Measurements from ENCODE around the gene GPR155.
A peak's percentile ranks its signal among the peaks of the same experiment; 100 is the strongest.

Gene GPR155

GRCh38 chr2:174486563-174487107 lies at the start of gene GPR155:
Gene GPR155 (minus strand): TSS chr2:174487029. CDS start chr2:174481956, 5,073 bp downstream.
- peak within 1 kb of the TSS; percentile 62 for H3K4me3 ChIP-seq (ENCODE audit: low read depth, low read length)

DNA sequence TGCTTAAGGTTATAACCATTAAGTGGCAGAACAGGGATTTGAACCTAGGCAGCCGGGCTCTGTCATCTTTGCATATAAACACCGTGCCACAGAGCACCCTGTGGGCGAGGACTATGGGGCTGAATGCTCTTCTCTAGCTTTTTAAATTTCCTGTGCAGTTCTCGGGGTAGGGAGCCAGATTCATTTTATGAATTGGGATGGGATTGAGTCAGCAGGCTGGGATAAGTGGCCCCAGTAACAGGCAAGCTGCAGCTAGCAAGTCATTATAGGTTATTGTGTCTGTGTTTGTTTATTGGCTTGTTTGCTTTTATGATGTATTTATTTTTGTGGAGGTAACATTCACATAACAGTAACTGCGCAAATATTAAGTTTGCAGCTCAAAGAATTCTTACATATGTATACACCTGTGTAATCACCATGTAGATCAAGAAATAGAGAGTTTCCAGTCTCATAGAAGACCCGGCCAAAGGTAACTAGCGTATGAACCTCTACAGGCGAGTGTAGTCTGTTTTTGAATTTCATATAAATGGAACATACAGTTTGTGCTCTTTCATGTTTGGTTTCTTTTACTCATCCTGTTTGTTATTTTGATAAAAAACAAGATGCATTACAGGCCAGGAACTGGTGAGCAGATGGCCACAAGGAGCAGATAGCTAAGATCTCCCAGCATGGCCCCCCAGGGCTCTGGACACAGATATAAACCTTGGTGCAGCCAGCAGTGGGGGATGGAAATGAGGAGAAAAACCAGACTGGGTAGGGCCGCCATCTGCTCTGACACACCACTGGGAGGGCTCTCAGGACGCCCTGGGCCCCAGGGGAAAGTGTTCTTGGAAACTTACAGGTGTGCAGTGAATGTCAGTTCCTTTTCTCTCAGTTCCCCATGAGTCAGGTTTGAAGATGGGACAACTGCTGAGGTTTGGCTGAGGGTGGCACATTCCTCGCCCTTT lies 49.2 kb upstream of the GPR155 start:
- no peak overlapping the region for H3K4me3 ChIP-seq (ENCODE audit: low read depth, low read length)

DNA sequence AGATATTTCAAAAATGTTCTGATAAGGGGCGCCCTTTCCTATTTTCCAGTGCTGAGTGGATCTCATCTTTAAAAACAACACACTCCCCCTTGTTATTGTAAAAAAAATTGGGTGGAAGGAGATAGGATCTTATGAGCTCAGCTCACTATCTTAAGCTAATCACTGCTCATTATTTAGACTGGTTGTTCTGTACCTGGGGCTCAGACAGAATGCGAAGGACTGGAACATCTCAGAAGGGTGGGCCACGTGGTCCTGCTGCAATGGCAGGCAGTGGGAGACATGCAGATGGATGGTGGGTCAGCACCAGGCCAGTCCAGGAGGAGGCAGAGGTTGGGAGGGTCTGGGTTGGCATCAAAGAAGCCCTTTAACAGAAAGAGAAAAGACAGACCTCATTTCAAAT lies 48.3 kb upstream of the GPR155 start:
- H3K4me3 ChIP-seq (ENCODE audit: low read depth, low read length): no peak overlapping the region

GRCh38 chr2:174529916-174530315 lies 43.1 kb upstream of the GPR155 start:
- no peak overlapping the region for H3K4me3 ChIP-seq (ENCODE audit: low read depth, low read length)

- H3K4me3 ChIP-seq (ENCODE audit: low read depth, low read length): no peak overlapping the region
Observed at GRCh38 chr2:174527959-174528358, 41.1 kb upstream of the GPR155 start.

DNA sequence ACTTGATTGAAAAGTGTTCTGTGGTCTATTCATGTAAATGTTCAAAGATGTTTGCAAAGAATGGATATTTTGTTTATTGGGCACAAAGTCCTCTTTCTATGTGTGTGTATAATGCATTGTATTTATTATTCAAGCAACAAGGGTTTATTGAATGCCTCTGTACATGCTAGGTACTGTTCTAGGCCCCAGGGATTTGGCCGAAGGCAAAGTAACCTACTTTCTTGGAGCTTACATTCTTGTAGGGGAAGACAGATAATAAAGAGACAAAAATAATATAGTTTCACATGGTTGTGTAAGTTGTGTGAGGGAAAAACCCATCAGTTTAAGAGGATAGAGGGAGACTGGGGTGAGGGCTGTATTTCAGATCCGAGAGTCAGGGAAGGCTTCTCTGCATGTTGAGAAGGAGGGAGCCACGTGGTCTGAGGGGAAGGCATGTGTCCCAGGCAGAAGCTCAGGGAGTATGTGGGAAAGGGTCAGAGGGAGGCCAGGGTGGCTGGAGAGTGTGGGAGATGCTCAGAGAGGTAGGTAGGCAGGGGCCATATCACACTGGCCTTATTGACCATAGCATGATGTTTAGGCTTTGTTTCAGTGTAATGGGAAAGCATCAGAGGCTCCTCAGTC lies 40.4 kb upstream of the GPR155 start:
- no peak overlapping the region for H3K4me3 ChIP-seq (ENCODE audit: low read depth, low read length)

- no peak overlapping the region for H3K4me3 ChIP-seq (ENCODE audit: low read depth, low read length)
Observed at GRCh38 chr2:174524527-174524926, 37.7 kb upstream of the GPR155 start.

GRCh38 chr2:174522553-174522952 lies 35.7 kb upstream of the GPR155 start:
- no peak overlapping the region for H3K4me3 ChIP-seq (ENCODE audit: low read depth, low read length)

- H3K4me3 ChIP-seq (ENCODE audit: low read depth, low read length): no peak overlapping the region
Observed at GRCh38 chr2:174518395-174518794, 31.6 kb upstream of the GPR155 start.

DNA sequence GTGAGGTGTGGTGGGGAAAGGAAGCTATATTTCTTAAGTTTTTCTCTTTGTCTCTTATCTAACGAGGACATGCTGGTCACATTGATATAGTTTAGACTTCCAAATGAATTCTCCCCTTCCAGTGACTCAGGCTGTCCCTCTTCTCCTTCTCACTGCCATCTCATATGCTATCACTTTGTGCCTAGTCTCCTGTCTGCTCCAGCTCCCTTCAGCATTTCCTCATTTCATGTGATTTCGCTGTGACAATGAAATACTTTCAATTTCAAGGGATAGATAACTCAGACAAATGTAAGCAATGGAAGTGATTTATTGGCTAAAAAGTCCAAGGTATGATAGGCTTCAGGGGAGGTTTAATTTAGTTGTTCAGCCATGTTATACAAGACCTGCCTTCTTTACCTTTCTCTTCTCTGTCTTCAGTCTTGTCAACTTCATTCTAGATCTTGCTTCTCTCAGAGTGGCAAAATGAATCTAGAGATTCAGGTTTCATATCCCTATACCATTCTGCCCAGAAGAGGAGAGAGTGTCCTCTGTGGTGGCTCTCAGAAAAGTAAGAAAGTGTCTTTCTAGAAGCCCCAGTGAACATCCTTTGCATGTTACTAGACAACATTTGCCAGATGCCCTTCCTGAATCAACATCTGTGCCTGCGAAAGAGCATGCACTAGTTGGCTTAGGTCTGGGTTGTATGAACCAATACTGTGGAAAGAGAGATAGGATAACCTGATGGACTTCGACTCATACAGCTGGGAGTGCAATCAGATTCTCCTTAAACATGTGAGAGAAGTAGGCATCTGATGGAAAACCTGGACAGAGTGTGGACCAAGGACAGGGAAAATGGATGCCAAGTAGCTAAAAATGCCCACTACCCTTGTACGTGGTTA lies 29.9 kb upstream of the GPR155 start:
- no peak overlapping the region for H3K4me3 ChIP-seq (ENCODE audit: low read depth, low read length)

DNA sequence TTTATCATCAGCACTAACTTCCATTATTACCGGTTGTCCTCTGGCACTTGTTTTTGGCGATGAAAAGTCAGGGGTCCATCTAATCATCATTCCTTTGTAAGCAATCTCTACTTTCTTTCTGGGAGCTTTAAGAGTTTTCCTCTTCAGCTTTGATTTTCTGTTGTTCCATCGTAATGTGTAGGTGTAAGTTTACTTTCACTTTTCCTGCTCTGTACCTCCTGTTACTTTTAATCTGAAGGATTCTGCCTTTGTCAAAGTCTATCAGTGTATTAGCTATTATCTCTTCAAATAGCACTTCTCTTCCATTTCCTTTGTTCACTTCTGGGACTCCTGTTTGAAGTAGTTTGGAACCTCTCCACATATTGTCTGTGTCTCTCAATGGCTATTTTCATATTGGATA lies 25.5 kb upstream of the GPR155 start:
- H3K4me3 ChIP-seq (ENCODE audit: low read depth, low read length): no peak overlapping the region

DNA sequence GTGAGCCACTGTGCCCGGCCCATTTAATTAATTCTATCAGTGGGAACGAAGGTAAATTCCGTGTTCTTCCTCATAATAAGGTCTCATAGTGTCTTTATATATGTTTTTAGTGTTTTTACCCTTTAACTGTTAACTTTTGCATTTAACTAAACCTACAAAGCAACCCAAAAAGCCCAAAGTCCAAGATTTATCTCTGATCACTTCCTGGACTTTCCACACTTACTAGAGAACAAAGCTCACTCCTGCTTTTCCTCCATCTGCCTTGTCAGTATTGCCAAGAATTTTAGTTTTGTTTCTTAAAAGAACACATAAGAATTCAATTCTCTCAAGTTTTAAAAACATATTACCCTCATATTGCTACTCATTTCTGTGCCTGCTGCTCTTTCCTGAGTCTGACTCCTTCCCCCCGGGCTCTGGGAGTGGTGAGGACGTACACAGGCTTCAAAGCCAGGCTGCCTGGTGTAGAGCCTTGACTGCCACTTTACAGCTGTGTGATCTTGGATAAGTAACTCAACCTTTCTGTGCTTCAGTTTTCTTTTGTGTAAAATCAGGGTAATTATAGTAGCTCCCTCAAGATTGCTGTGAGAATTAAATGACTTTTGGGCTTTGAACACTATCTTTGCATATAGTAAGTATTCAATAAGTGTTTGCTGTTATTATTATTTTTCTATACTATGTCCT lies 24.9 kb upstream of the GPR155 start:
- no peak overlapping the region for H3K4me3 ChIP-seq (ENCODE audit: low read depth, low read length)

DNA sequence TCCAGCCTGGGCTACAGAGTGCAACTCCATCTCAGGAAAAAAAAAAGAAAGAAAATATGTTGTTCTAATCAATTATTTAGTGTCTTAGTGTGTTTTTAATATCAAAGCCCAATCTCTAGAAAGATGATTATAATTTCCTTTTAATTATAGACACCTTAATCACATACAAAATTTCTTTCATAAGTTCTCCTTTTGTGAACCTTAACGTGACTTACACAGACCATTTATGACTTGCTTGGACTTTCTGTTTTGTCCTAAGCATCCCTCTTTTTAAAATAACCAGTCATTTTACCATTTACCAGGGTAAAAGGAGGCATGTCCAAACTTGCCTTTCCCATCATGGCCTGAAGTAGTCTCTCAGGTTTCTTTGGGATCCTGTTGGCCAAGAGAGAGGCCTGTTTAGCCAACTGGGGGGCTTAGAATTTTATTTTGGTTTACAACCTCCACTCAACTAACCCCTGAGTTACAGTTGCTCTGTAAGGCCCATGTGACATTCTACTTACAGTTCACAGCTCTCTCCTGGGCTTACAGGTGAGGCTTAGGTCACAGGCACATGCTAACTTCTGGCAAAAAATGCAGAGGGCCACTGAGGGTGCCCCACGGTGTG lies 23.9 kb upstream of the GPR155 start:
- H3K4me3 ChIP-seq (ENCODE audit: low read depth, low read length): no peak overlapping the region

DNA sequence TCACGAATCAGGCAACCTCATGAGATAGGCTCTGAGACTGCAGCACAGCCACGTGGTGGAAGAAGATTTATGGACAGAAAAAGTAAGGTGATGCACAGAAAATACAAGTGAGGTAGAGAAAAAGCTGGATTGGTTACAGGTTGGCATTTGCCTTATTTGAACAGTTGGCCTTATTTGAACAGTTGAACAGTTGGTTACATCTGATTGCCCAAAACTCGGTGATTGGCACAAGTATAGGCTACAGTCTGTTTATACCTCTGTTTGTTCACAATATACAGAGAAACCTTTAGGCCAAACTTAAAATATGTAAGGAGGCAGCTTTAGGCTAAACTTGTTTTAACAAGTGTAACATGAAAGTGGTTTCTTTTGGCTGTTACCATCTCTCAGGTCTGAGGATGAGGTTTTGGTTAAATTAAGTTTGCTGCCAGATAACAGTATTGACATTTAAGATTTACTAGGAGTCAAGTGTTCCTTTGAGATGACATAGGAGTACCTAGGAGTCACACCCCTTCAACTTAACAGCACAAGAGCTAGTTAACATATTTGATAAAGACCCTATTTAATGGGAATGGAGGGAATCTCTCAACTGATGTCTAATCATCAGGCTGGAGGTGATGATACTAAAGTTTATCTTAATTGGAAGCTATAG lies 16.5 kb upstream of the GPR155 start:
- H3K4me3 ChIP-seq (ENCODE audit: low read depth, low read length): no peak overlapping the region

DNA sequence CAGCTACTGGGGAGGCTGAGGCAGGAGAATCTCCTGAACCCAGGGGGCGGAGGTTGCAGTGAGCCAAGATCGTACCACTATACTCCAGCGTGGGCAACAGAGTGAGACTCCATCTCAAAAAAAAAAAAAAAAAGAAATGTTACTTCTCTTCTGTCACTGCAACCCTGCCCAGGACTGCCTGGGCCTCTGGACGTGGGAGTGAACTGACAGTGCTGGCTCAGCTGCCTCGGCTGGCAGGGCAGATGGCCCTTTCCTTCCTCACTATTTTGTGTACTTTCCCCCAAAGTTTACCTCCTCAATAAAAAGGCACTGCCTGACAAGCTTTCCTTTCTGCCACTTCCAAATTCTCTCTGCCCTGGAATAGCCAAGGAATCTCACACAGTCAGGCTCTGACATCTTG lies 12.5 kb upstream of the GPR155 start:
- no peak overlapping the region for H3K4me3 ChIP-seq (ENCODE audit: low read depth, low read length)

GRCh38 chr2:174495365-174496012 lies 8.7 kb upstream of the GPR155 start:
- no peak overlapping the region for H3K4me3 ChIP-seq (ENCODE audit: low read depth, low read length)

DNA sequence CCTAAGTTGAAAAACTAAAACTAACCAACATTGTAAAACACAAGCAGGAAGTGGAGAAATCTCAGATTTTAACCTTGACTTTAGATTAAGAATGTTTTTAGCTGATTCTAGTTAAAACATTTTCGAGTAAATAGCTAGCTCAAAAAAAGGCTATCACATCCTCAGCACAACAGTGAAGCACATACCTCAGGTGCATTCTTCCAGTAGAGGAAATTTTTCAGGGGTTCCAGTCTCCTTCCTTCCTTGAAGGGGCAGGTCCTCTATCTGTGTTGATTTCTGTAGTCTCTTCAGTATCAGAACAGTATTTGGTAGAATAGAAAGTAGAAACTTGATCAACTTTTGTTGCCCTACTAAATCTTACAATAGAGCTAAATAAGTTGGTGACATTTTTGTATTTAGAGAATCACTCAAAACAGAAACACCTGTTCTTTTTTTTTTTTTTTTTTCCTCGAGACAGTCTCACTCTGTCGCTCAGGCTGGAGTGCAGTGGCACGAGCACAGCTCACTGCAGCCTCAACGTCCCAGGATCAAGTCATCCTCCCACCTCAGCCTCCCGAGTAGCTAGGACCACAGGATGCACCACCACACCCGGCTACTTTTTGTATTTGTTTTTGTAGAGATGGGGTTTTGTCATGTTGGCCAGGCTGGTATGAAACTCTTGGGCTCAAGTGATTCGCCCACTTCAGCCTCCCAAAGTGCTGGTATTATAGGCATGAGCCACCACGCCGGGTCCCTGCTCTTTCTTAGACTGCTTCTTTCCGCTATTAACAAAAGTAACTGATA lies 6.9 kb upstream of the GPR155 start:
- H3K4me3 ChIP-seq (ENCODE audit: low read depth, low read length): no peak overlapping the region

DNA sequence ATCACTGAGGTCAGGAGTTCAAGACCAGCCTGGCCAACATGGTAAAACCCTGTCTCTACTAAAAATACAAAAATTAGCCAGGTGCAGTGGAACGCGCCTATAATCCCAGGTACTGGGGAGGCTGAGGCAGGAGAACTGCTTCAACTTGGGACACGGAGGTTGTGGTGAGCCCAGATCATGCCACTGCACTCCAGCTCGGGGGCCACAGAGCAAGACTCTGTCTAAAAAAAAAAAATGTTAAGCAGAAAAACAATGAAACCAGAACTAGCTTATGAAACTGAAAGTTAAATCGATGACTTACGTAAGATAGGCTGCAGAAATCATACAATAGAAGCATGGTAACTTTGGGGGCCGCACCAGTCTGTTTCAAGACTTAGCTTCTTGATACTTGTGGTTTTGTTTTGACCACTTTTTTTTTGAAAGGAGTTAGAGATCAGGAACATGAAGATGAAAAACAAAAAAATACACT lies 6.2 kb upstream of the GPR155 start:
- H3K4me3 ChIP-seq (ENCODE audit: low read depth, low read length): no peak overlapping the region

Data from iPS-11a (cell line).